HG03159 (cell line): Measurements from ENCODE around the gene CYB561.
A peak's percentile ranks its signal among the peaks of the same experiment; 100 is the strongest.

Source experiments
- ATAC-seq: cut with Tn5 transposase; IDR thresholded peaks from one replicate; pipeline ENCODE4 v1.9.1; 2021; ENCODE audit warnings: mild to moderate bottlenecking, moderate library complexity; ENCODE audit not compliant: unreplicated experiment

CYB561 gene

GRCh38 chr17:63418540-63418939, 27.6 kb downstream of the CYB561 start:
- no peak for ATAC-seq

GRCh38 chr17:63414222-63414621, 31.9 kb downstream of the CYB561 start:
- ATAC-seq, result no peak

GRCh38 chr17:63413128-63413527, 33.0 kb downstream of the CYB561 start:
- no peak for ATAC-seq

GRCh38 chr17:63412234-63412633, 33.9 kb downstream of the CYB561 start:
- no peak for ATAC-seq

- no peak for ATAC-seq
These were observed 38.3 kb downstream of the CYB561 start for GRCh38 chr17:63407741-63408330.

- ATAC-seq, result peak; percentile 83
These were observed 39.3 kb downstream of the CYB561 start for GRCh38 chr17:63406689-63407330.

- ATAC-seq, result no peak
These were observed 40.3 kb downstream of the CYB561 start for GRCh38 chr17:63405741-63406261.

- no peak for ATAC-seq
These were observed 41.1 kb downstream of the CYB561 start for GRCh38 chr17:63405020-63405419.

- ATAC-seq, result no peak
These were observed 43.5 kb downstream of the CYB561 start for GRCh38 chr17:63402431-63403212.

GRCh38 chr17:63399856-63400255, 46.2 kb downstream of the CYB561 start:
- ATAC-seq, result no peak

- no peak for ATAC-seq
These were observed 46.8 kb downstream of the CYB561 start for GRCh38 chr17:63399316-63399715.

- no peak for ATAC-seq
These were observed 47.4 kb downstream of the CYB561 start for GRCh38 chr17:63398680-63399079.

- no peak for ATAC-seq
These were observed 50.9 kb downstream of the CYB561 start for GRCh38 chr17:63395075-63395805.

GRCh38 chr17:63390090-63390489, 56.0 kb downstream of the CYB561 start:
- no peak for ATAC-seq

GRCh38 chr17:63387656-63388340, 58.3 kb downstream of the CYB561 start:
- no peak for ATAC-seq

GRCh38 chr17:63382826-63383225, 63.3 kb downstream of the CYB561 start:
- no peak for ATAC-seq
